Stimulated activated effector memory CD8-positive, alpha-beta T cell treated with anti-CD3 and anti-CD28 coated beads, Interleukin-12 subunit alpha, Interleukin-12 subunit beta, amount 100 ng/mL, for 72 hours (primary cell): Measurements from ENCODE around the gene PHLDA3.

Experiments used
- ATAC-seq: fragments of 150-1000 bp; cut with Tn5 transposase; 2 replicates; pipeline ENCODE4 v1.10.0; 2021
- DNase-seq, 2 donors: peaks; one replicate each; pipeline ENCODE4 v3.0.0; 2021 to 2022; ENCODE audit warnings: low spot score in 2 of 2
- H3K27ac Mint-ChIP-seq: one replicate; pipeline ENCODE4 v1.8.0; 2022; ENCODE audit warnings: mild to moderate bottlenecking, mixed read lengths
- H3K36me3 Mint-ChIP-seq: one replicate; pipeline ENCODE4 v1.8.0; 2022; ENCODE audit warnings: mild to moderate bottlenecking, mixed read lengths
- H3K4me1 Mint-ChIP-seq: one replicate; pipeline ENCODE4 v1.8.0; 2022; ENCODE audit warnings: mixed read lengths
- H3K4me3 Mint-ChIP-seq: one replicate; pipeline ENCODE4 v1.8.0; 2022; ENCODE audit warnings: mild to moderate bottlenecking, mixed read lengths
- H3K9me3 Mint-ChIP-seq: one replicate; pipeline ENCODE4 v1.8.0; 2022; ENCODE audit warnings: mixed read lengths

PHLDA3 gene

DNA sequence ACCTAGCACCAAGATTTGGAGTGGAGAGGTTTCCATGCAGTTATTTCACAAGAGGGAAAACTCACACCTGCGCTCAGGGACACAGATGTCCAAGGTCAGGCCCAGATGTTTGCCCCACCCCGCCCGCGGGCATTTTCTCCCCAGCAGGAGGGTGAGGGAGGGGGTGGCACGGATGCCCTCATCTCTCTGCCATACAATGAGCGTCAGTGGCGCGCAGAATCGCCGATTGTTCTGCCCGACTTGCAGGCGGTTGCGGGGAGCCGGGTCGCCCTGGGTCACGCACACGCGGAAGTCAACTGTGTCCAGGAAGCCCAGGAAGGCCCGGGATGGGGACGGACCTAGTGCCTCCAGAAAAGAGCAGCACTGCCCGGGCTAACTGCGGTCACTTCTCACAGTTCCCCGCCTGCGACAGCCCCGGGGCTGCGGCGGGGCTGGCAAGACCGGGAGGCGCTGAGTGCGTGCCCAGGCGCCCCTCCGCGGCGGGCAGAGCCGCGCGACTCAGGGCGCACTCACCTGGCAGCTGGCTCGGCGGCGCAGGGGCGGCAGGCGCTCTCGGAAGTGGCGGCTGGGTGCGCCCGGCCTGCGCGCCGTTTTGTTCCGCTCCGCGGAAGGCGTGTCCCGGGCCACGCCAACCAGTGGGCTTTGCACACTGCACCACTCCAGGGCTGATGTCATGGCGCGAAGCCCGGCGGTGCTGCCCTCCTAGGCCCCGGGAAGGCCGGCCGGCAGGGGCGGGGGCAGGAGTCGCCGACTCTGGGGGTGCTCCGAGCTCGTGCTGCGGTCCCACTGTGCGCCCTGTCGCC is 37.8 kb upstream of the PHLDA3 start, which contains the start of gene CSRP1:
Gene CSRP1 (minus strand): TSS at position 567 of the 803 bp plus-strand sequence. CDS start 10,820 bp downstream, outside the sequence.
- Mint-ChIP-seq H3K27ac (peak within 1 kb of the TSS; percentile 85), H3K4me3 (peak within 1 kb of the TSS; percentile 83), H3K4me1 (peaks cover 40% of the 10 kb centered on the region), H3K36me3 (peaks cover 5% of the 10 kb centered on the region), H3K9me3 (no peaks in the 10 kb centered on the region)
- ATAC-seq (peak; percentile 97), DNase-seq (peak; percentile 66 to 86)

- Mint-ChIP-seq H3K27ac (peak overlapping the region; percentile 85), H3K4me3 (peak overlapping the region; percentile 83), H3K9me3 (no peaks in the 10 kb centered on the region), H3K4me1 (peaks cover 40% of the 10 kb centered on the region), H3K36me3 (peaks cover 5% of the 10 kb centered on the region)
- ATAC-seq = no peak
- no peak for DNase-seq
These were observed 37.1 kb upstream of the PHLDA3 start for GRCh38 chr1:201506092-201506491.

DNA sequence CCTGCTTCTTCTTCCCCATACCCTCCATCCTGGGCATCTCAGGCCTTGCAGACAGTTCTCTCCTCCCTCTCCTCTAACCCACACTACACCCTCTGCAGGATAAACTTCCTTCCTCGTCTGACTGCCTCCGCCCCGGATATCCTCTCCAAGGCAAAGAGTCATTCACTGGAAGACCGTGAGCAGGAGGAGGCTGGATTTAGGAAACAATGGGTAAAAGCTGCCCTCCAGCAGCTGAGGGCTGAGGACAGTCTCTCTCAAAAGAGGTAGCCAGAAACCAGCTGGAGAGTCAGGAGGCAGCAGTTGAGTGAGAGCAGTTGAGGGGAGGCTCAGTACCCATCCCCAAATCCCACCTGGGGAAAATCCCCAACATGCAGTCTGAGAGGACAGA is 36.5 kb upstream of the PHLDA3 start:
- Mint-ChIP-seq H3K27ac (peak overlapping the region; percentile 85), H3K36me3 (peaks cover 5% of the 10 kb centered on the region), H3K4me1 (peaks cover 40% of the 10 kb centered on the region), H3K4me3 (peak overlapping the region; percentile 83), H3K9me3 (no peaks in the 10 kb centered on the region)
- ATAC-seq (no peak), DNase-seq (no peak)

GRCh38 chr1:201504799-201505502 is 36.0 kb upstream of the PHLDA3 start:
- no peaks in the 10 kb centered on the region for H3K9me3 Mint-ChIP-seq
- ATAC-seq = no peak
- peak overlapping the region; percentile 85 for H3K27ac Mint-ChIP-seq
- H3K4me1 Mint-ChIP-seq = peaks cover 40% of the 10 kb centered on the region
- peaks cover 5% of the 10 kb centered on the region for H3K36me3 Mint-ChIP-seq
- no peak for DNase-seq
- H3K4me3 Mint-ChIP-seq = peak overlapping the region; percentile 83

- peaks cover 40% of the 10 kb centered on the region for H3K4me1 Mint-ChIP-seq
- H3K36me3 Mint-ChIP-seq = peaks cover 5% of the 10 kb centered on the region
- no peak overlapping the region for H3K4me3 Mint-ChIP-seq
- no peak for ATAC-seq
- H3K27ac Mint-ChIP-seq = no peak overlapping the region
- no peaks in the 10 kb centered on the region for H3K9me3 Mint-ChIP-seq
- no peak for DNase-seq
These were observed 35.2 kb upstream of the PHLDA3 start for GRCh38 chr1:201504179-201504631.

DNA sequence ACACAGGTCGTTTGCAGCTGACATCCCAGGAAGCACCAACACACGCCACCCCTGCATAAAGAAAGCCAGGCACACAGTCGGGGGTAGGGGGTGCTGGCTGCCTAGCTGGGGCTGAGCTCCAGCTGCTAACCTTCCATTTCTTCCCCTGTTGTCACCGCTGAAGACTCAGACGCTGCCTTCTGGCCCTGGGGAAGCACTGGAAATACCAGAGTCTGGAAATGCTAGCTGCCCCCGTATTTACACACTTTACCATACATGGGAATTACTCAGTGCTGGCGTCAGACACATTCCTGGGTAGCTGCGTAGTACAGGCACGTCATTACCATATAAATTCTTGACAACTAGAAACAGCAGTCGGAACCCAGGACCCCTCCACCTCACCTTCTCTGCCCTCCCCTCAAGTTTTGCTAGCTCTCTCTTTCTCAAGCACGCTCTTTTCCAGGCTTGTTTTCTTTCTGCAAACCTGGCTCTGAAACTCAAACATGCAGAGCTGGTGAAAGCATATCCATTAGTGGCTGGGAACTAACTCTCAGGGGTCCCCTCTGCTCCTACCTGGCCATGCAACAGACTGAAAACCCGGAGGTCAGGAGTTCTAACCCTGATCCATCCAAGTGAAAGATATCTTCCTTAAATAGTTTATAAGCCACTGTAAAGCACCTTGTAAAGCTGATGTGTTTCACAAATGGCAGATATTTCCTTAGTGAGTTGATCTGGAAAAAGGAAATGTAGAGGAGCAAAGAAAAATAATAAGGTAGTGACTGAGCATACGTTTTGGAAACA is 34.6 kb upstream of the PHLDA3 start:
- Mint-ChIP-seq H3K4me1 (peaks cover 40% of the 10 kb centered on the region), H3K9me3 (no peaks in the 10 kb centered on the region), H3K36me3 (peaks cover 5% of the 10 kb centered on the region), H3K4me3 (no peak overlapping the region), H3K27ac (no peak overlapping the region)
- ATAC-seq (no peak), DNase-seq (no peak)

- Mint-ChIP-seq H3K4me1 (peaks cover 43% of the 10 kb centered on the region), H3K9me3 (no peaks in the 10 kb centered on the region), H3K27ac (peak overlapping the region; percentile 43), H3K36me3 (peaks cover 5% of the 10 kb centered on the region), H3K4me3 (no peak overlapping the region)
- ATAC-seq (no peak), DNase-seq (no peak)
These were observed 33.5 kb upstream of the PHLDA3 start for GRCh38 chr1:201502511-201502857.

GRCh38 chr1:201501812-201502510 is 33.0 kb upstream of the PHLDA3 start:
- Mint-ChIP-seq H3K27ac (peak overlapping the region; percentile 43), H3K9me3 (no peaks in the 10 kb centered on the region), H3K4me3 (no peak overlapping the region), H3K4me1 (peaks cover 39% of the 10 kb centered on the region), H3K36me3 (peaks cover 5% of the 10 kb centered on the region)
- ATAC-seq (no peak), DNase-seq (no peak)

DNA sequence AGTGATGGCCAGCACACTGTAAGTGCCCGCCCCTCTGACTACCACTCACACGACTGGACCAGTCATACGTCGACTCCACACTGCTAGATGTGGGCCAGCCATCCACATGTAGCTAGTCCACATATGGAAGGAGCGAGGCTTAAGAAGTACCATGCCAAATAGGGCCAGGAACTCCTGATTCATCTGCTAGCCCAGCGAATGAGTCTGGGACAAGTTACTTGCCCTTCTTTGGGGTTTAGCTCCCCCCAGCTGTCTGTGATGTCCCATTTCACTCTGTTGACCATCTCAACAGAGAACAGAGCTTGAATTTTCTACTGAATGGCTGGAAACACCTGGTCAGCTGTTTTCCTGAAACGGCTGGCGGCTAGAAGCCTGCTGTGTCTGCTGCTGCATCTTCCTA is 32.2 kb upstream of the PHLDA3 start:
- peaks cover 11% of the 10 kb centered on the region for H3K36me3 Mint-ChIP-seq
- peaks cover 36% of the 10 kb centered on the region for H3K4me1 Mint-ChIP-seq
- ATAC-seq (no peak), DNase-seq (no peak)
- no peaks in the 10 kb centered on the region for H3K9me3 Mint-ChIP-seq
- no peak overlapping the region for H3K27ac Mint-ChIP-seq
- no peak overlapping the region for H3K4me3 Mint-ChIP-seq

DNA sequence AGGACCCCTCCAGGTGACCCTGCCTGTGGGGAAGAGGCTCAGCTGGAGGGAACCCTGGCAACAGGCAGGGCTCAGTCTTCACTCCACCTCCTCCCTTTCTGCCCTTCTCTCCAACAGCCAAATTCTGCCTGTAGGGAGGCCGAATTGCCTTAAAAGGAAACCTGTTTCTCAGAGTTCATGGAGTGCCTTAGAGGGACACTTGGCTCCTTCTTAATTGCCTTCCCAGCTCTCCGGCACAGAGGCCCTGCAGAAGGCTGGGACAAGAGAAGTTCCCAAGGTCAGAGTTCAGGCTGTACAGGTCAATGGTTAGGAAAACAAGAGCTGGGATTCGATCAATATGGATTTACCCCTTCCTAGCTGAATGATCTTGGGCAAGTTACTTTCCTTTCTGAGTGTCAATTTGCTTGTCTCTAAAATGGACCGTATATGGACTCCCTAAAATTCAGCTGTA is 31.7 kb upstream of the PHLDA3 start:
- Mint-ChIP-seq H3K9me3 (no peaks in the 10 kb centered on the region), H3K4me3 (no peak overlapping the region), H3K27ac (no peak overlapping the region), H3K36me3 (peaks cover 14% of the 10 kb centered on the region), H3K4me1 (peaks cover 36% of the 10 kb centered on the region)
- no peak for ATAC-seq
- DNase-seq = no peak

DNA sequence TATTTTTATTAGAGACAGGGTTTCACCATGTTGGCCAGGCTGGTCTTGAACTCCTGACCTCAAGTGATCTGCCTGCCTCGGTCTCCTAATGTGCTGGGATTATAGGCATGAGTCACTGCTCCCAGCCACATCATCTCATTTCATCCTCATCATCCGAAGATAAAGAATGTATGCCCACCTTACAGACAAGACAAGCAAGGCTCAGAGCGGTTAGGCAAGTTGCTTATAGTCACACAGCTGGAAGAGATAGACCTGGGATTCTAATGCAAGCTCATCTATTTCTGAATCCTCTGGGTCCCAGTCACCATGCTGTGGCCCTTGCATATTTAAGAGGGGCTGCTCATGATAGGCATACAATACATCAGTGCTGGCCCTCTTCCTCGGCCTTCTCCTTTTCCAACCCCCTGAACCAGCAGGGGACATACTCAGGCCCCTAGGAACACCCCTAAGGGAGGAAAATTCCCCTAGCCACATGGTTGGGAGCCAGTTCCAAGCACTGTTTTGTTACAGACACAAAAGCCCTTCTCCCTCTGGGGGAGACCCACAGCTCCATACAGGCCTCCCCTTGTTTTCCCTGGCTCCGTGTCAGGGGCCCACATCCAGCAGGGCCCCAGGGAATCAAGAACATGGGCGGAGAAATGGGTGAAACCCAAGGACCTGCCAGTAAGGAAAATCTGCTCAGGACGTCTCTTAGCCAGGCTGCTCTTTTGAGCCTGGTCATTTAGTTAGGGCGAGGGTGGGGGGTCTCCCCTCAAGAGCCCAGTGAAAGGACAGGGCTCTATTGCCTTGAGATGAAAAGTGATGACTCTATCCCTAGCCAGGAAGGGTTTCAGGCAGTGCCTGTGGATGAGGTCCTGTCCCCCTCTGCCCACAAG is 31.0 kb upstream of the PHLDA3 start:
- DNase-seq = no peak
- Mint-ChIP-seq H3K4me3 (no peak overlapping the region), H3K27ac (no peak overlapping the region), H3K36me3 (peaks cover 17% of the 10 kb centered on the region), H3K4me1 (peaks cover 31% of the 10 kb centered on the region), H3K9me3 (no peaks in the 10 kb centered on the region)
- no peak for ATAC-seq

GRCh38 chr1:201499191-201499590 is 30.2 kb upstream of the PHLDA3 start:
- DNase-seq (no peak), ATAC-seq (no peak)
- Mint-ChIP-seq H3K4me3 (no peak overlapping the region), H3K4me1 (peaks cover 30% of the 10 kb centered on the region), H3K9me3 (no peaks in the 10 kb centered on the region), H3K27ac (no peak overlapping the region), H3K36me3 (peaks cover 25% of the 10 kb centered on the region)

- Mint-ChIP-seq H3K27ac (no peak overlapping the region), H3K4me1 (peaks cover 27% of the 10 kb centered on the region), H3K36me3 (peaks cover 28% of the 10 kb centered on the region), H3K9me3 (no peaks in the 10 kb centered on the region), H3K4me3 (no peak overlapping the region)
- no peak for ATAC-seq
- DNase-seq = no peak
These were observed 29.6 kb upstream of the PHLDA3 start for GRCh38 chr1:201498621-201499020.

- H3K9me3 Mint-ChIP-seq = no peaks in the 10 kb centered on the region
- DNase-seq (no peak), ATAC-seq (no peak)
- peaks cover 26% of the 10 kb centered on the region for H3K4me1 Mint-ChIP-seq
- no peak overlapping the region for H3K4me3 Mint-ChIP-seq
- no peak overlapping the region for H3K27ac Mint-ChIP-seq
- H3K36me3 Mint-ChIP-seq = peaks cover 34% of the 10 kb centered on the region
These were observed 29.0 kb upstream of the PHLDA3 start for GRCh38 chr1:201497935-201498509.
